Left renal cortex interstitium (tissue), 4 donors: ENCODE data around the gene RPL22. TPM values are rescaled to one million over a fixed set of nuclear protein-coding genes. Genes with fewer than 3 reads are reported as not detected.

Experiments
- DNase-seq, 4 donors: peaks; one replicate each; pipeline ENCODE4 v3.0.0-alpha.2; 2013; ENCODE audit warnings: low read depth in 4 of 4, low spot score in 2 of 4, missing footprints in 1 of 4
- polyA plus RNA-seq, 4 donors: library from polyadenylated mRNA; unstranded; fragments of 120-200 nt; gene quantifications; one replicate each; pipeline ENCODE4 v1.2.1, GENCODE V29; 2013; ENCODE audit not compliant: insufficient read length in 4 of 4

The RPL22 gene
- polyA plus RNA-seq, 4 donors: 502 to 677 (median 612) TPM

DNA sequence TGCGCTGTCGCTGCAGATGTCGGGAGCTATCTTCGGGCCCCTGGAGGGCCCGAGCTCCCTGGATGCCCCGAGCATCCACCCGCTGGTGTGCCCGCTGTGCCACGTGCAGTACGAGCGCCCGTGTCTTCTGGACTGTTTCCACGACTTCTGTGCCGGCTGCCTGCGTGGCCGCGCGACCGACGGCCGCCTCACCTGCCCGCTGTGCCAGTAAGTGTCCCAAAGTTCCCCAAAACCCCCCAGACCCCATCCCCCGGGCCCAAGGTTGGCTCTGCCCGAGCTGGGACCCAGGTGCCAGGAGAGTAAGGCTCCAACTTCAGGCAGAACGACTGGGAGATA, 7.1 kb upstream of the RPL22 start:
- DNase-seq: no peak

GRCh38 chr1:6205849-6206519, 6.6 kb upstream of the RPL22 start, which contains the start of gene RNF207:
TSS of gene RNF207 (plus strand) at chr1:6206119. CDS start at chr1:6206536, 417 bp downstream.
- DNase-seq: peak in 1 of 4 donors; percentile 48

DNA sequence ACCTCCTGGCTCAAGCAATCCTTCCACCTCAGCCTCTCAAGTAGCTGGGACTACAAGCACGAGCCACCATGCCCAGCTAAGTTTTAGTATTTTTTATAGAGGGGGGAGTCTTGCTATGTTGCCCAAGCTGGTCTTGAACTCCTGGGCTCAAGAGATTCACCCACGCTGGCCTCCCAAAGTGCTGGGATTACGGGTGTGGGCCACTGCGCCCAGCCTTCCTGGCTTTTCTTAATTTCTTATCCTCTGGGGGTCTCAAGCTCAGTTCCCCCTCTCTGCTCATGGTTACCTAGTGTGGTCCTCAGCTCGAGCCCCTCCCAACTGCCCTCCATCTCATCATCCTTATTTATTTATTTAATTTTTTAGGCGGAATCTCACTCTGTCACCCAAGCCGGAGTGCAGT, 2.9 kb upstream of the RPL22 start:
- no peak for DNase-seq

DNA sequence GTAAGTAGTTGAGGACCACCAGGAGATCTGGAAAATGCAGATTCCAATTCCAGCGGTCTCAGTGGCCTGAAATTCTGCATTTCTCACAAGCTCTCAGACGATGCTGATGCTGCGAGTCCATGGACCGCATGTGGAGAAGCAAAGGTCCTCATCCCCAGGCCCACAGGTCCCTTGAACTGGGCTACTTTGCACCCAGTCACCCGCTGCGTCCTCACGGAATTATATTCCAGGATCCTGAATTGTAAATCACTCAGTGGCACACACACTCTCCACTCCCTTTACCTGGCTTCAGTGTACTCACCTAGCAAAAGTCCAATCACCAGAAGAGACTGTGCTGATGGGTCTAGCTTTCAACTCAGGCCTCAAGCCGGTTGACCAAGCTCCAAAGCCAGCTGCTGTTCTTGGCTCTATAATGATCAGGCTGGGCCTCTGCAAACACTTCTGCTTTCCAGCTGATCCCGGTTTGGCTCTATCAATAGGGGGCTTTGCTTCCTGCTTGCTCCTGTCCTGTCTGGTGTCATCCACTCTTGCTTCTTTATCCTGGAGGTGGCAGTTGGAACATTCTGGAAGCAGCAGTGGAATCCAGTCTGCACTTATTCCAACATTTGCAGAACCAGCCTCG, 904 bp upstream of the RPL22 start:
- no peak for DNase-seq

- DNase-seq: no peak
Measured at GRCh38 chr1:6198646-6199297, 623 bp downstream of the RPL22 start.

GRCh38 chr1:6197746-6198427, 1.5 kb downstream of the RPL22 start:
- DNase-seq: no peak

GRCh38 chr1:6191968-6192367, 7.4 kb downstream of the RPL22 start:
- no peak for DNase-seq

DNA sequence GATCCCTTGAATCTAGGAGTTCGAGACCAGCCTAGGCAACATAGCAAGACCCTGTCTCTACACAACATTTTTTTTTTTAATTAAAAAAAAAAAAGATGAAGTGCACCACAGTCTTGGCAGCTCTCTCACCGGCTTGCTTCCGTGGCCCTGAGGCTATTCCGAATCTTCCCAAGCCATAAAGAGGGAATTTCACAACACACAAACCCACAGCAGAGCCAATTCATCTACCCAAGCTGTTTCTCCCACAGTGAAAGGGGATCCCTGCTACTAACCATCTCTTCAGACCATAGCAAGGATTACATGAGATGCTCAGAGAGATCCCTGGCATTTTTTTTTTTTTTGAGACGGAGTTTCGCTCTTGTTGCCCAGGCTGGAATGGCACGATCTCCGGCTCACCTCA, 10.9 kb downstream of the RPL22 start:
- DNase-seq: no peak

GRCh38 chr1:6185635-6186382, 13.6 kb downstream of the RPL22 start:
- DNase-seq: no peak

DNA sequence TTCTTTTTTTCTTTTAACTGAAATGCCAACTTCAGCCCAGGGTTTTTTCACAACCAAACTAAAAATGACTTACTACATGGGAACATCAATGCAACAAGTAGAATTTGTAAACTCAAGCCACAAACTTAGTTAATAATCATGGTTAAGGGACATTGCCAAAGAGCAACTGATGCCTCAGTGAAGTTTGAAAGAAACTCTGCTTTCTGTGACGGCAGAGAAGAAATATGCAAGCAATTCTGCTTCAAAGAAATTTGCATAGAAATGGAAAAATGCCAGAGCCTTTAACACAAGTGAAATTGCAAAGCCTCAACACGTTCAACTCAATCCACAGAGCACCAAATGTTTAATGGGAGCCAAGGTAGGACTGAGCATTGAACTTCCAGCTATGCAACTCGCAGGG, 14.2 kb downstream of the RPL22 start:
- no peak for DNase-seq

- no peak for DNase-seq
Measured at GRCh38 chr1:6184083-6184783, 15.2 kb downstream of the RPL22 start.

GRCh38 chr1:6183520-6183989, 15.8 kb downstream of the RPL22 start:
- no peak for DNase-seq

GRCh38 chr1:6181347-6181770, 18.0 kb downstream of the RPL22 start:
- no peak for DNase-seq

DNA sequence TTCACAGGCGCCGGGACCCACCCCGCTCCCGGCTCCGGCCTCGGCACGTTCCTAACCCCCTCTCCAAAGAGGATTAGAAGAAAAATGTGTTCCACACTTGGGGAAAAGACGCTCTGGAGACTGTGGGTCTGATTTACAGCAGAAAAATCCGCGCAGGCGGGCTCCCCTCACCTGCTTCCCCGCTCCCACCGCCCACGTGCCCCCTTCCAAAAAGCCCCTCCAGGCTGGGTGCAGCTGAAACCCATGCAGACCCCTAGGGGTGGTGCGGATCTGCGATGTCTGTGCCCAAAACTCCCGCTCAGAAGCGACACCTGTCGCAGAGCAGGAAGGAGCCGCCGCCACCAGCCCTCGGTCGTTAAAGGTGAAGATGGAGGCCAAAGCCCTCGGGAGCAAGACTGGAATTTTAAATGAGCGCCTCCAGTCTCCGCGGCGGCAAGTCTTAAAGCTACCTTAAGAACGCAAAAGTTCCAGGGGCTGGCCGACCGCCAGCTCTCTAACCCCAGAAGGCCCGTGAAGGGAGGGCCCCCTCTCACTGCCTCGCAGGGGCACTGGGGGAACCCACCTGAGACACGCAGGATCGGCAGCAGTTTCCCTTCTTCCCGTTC, 18.6 kb downstream of the RPL22 start:
- DNase-seq: no peak

DNA sequence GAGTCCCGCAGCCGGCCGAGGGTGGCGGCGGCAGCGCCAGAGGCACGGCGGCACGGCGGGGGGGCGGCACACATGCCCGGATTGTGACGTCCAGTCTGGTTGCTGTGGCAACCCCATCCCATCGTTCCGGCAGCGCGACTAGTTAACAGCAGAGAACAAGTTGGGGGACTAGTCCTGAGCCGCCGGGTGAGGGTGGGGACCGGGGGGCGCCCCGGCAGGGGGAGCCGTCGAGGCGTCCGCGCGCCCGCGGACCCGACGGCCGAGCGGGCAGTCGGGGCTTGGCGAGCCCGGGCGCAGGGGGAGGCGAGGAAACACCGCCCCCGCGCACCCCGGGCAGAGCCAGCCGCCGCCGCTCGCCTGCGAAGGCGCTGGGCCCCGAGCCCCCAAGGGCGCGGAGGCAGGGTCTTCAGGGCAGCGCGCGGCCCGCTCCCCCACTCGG, 19.1 kb downstream of the RPL22 start, which contains the start of gene CHD5:
CHD5 (minus strand) TSS at position 54 of the 439 bp plus-strand sequence. CDS start 298 bp downstream, outside the sequence.
- no peak for DNase-seq

DNA sequence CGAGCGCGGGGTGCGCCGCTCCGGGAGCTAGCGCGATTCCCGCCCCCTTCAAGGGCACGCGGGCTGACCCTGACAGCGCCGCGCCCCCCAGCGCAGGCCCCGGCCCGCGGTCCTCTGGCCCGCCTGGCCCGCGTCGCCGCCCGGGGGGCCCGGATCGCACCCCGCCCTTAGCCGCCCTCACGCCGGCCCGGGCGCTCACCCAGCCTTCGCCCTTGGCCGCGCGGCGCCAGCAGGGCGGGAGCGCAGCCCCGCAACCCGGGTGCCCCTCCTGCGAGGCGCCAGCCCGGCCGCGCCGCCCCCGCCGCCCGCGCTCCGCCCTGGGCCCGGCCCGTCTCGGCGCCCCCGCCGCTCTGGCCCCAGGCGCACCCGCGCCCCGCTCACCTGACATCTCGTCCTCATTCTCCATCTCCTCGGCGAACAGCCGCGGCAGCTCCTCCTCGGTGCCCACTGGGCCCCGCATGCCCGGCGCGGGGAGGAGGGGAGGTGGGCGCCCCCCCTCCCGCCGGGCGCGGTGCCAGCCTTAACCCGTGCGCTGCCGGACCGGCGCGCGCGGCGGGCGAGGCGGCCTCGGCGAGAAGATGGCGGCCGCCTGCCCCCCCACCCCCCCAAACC, 19.7 kb downstream of the RPL22 start:
- DNase-seq: no peak

DNA sequence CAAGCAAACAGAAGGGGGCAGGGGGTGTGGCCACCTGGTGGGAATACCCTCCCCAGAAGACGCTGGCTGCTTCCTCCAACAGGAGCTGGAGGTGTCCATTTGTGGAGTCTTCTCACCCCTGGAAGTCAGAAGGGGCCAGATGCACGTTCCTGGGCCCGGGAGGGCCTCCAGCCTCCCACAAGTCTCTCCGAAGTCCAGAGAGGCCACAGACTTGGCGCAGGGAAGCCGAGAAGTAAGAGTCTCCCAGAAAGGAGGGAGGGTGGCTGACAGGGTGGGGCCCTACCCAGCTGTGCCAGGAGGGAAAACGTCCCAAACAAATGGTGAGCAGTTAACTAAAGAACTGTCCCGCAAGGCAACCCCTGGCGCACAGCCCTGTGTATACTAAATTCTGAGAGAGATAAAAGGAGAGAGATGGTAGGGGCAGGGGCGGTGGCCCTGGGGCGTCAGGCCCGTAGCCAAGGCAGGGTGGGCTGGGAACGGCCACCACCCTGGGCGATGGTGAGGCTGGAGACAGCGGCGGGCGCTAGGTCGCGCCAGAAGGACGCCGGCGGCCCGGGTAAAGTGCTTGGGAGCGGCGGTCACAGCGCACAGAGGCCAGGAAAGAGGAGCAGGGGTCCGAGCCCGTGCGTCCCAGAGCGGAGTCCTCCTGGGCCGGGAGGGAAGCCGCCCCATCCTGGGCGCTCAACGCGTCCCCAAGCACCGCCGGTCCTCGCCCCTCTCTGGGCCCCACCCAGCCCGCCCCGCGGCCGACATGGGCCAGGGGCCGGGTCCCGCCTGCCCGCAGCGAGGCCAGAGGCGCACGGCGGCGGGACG, 20.4 kb downstream of the RPL22 start:
- no peak for DNase-seq
